WI38 (cell line): ENCODE measurements around the gene ARID5B.
"Not testable (repeated sequence)": the region's sequence is repeated elsewhere in the genome, so short reads cannot be mapped to it uniquely, and the experiment has no call there.

Experiments used
- H3K4me3 ChIP-seq: 2 replicates; pipeline ENCODE4 v1.5.1; 2011; ENCODE audit warnings: low read depth, mild to moderate bottlenecking, control low read depth, low read length
- TF ChIP-seq, protein P1 (sequence below): IDR thresholded peaks from 2 replicates; pipeline ENCODE4 v1.5.1; 2012; ENCODE audit warnings: low read depth, mild to moderate bottlenecking, control low read depth, low read length

Gene ARID5B

DNA sequence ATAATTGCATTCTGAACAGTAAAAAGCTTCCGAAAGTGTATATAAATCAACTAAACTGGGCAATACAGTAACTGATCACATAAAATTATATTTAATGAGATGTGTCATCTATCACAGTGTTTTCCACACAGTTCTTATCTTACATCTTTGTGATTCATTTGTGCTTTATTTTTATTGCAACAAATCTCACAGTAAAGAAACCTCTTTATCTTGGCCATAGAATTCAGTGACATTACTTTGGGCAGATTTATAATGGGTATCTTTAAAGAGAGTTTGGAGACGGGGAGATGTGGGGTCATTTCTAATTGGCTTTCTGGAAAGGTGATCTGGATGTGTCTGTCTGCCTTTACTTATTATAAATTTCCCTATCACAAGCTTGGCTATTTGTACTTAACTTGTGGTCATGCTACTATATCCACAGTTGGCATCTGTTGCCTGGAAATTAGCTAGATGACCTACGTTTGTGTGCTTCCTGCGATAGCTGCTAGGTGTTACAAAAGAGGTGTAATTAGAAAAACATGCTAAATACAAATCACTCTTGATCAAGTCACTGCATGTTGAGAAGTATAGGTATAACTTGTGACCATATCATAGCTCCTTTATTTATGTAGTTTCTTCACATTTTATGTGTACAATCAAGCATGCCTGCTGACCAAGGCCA, 123.8 kb downstream of the ARID5B start:
- TF ChIP-seq, protein P1, sequence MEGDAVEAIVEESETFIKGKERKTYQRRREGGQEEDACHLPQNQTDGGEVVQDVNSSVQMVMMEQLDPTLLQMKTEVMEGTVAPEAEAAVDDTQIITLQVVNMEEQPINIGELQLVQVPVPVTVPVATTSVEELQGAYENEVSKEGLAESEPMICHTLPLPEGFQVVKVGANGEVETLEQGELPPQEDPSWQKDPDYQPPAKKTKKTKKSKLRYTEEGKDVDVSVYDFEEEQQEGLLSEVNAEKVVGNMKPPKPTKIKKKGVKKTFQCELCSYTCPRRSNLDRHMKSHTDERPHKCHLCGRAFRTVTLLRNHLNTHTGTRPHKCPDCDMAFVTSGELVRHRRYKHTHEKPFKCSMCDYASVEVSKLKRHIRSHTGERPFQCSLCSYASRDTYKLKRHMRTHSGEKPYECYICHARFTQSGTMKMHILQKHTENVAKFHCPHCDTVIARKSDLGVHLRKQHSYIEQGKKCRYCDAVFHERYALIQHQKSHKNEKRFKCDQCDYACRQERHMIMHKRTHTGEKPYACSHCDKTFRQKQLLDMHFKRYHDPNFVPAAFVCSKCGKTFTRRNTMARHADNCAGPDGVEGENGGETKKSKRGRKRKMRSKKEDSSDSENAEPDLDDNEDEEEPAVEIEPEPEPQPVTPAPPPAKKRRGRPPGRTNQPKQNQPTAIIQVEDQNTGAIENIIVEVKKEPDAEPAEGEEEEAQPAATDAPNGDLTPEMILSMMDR: no peak
- H3K4me3 ChIP-seq: no peak overlapping the region

DNA sequence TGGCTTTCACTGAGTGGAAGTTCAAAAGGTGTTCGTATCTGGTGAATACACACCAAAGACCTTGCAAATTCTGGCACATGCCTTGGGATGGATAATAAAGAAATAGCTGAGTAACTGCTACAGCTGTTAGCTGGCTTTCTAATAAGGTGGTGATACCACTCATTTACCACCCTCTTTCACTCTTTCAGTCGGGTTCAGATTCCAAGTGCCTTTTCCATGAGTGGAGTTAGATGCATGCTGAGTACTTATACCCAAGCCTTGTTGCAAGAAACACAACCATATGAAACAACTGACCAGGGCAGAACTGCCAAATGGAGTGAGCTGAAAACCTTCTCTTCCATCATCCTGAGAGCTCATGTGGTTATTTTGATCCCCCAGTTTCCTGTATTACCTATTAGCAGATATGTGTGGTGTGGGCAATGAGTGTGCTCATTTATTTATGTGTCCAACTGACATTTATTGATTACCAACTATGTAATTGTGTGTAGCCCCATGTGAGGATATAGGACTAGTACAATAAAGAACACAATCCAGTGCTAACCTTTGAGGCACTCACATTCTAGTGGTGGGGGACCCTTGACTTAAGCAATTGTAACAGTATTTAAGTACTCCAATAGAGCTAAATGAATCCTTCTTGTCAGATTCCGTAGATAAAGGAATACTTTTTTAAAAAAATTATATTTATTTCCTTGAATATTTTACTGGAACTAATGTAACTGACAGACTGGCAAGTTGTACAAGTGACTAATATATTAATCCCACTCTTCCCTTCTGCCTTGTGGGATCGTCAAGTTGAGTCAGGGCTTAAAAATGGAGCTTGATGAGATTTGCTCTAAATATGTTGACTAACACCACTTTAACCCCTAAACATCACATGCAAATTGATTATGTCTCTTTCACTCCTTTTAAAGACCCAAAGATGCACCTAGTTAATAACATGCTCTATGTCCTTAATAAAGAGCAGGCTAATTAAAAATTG, 124.7 kb downstream of the ARID5B start:
- no peak overlapping the region for H3K4me3 ChIP-seq
- TF ChIP-seq, protein P1: no peak

DNA sequence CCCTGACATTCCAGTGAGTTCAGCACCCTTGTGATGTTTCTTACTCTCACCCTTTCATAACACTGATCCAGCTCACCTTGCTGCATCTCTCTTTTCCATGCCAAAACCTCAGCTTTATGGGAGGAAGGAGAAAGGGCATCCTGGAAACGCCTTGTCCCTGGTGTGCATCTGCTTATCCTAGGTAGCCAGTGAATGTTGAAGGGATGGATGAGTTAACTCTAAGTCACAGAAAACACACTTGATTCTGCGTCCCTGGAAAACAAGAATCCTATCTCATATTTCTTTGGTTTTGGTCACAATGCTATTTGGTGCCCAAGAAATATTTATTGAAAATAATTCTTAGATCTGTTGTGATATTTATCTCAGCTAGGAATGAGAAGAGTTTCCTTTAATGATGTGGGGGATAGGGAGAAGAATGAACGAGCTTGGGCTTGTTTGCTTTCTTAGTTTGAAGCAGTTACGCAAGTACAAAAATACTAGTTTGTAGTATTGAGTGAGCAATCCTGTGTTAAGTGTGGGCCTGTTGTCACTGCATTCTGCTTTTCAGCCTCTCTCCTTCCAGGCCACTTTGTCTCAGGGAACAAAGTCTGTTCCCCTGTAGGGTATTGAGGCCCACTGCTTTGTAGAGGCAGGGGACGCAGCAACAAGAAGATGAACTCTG, 126.5 kb downstream of the ARID5B start:
- H3K4me3 ChIP-seq: no peak overlapping the region
- TF ChIP-seq, protein P1: no peak

DNA sequence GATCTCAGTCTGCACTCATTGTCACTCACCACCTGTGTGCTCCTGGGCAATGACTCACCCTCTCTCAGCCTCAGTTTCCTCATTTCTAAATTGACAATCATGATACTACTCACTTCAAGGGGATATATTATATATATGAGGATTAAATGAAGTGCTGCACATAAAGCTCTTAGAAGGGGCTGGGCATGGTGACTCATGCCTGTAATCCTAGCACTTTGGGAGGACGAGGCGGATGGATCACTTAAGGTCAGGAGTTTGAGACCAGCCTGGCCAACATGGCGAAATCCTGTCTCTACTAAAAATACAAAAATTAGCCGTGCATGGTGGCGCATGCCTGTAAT, 127.0 kb downstream of the ARID5B start:
- H3K4me3 ChIP-seq: not testable (repeated sequence)

DNA sequence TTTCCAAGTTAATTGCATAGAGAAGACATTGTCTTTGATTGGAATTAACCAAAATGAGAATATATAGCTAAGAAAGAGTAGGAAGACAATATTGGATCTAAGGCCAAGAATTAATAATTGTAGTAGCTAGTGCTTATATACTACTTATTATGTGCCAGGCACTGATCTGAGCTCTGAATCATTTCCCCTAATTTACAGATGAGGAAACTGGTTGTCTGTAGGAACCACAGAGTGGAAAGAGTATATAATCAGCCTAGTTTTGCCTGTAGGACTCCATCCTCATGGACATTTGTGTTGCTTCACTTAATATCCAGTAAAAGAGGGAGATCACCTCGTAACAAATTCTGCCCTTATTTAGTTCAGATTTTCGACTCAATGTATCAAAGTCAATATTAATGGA, 127.9 kb downstream of the ARID5B start:
- TF ChIP-seq, protein P1: no peak
- no peak overlapping the region for H3K4me3 ChIP-seq

DNA sequence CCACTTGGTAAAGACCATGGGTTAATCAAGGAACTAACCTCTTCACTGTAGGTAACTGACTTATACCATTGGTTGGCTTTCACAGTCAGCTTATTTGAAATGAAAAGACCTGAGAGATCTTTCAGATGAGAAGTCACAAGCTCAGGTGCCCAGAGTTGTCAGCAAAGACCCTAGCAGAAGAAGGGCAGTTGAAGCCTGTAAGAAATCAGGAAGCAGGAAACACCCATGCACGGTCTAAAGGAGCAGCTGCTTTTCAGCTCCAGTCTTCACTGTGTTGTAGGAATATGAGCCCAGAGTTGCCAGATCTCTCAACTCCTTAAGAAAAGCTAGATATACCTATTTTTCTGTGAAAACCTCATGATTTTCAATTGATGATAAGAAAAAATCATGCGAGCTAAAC, 130.0 kb downstream of the ARID5B start:
- no peak overlapping the region for H3K4me3 ChIP-seq
- TF ChIP-seq, protein P1: no peak

DNA sequence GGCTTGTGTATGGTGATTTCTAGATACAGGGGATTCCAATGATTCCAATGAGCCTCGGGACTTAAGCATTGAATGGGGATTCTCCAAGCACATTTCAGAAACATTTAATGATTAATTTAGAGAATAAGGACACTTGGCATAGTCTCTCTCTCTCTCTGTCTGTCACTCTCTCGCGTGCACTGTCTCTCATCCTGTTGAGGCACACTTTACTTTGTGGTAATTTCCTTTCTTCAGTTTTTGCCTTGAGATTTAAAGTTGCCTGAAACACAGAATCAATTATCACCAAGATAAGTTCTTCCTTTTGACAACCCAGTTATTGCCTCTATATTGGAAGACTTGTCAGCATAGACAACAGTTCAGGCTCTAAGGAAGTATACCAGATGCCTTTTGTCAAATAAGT, 131.6 kb downstream of the ARID5B start:
- TF ChIP-seq, protein P1: no peak
- no peak overlapping the region for H3K4me3 ChIP-seq
